NCI-H226 (cell line): ENCODE measurements around the gene ROMO1.
"Not testable (repeated sequence)": the region's sequence is repeated elsewhere in the genome, so short reads cannot be mapped to it uniquely, and the experiment has no call there.

Experiments
- DNase-seq: peaks from one replicate; pipeline ENCODE4 v3.0.0-alpha.2; 2015

The ROMO1 gene

GRCh38 chr20:35713120-35713519 is 13.9 kb downstream of the ROMO1 start:
- not testable (repeated sequence) for DNase-seq

- no peak for DNase-seq
These were observed 14.9 kb downstream of the ROMO1 start for GRCh38 chr20:35714127-35714526.

GRCh38 chr20:35715652-35716051 is 16.4 kb downstream of the ROMO1 start:
- no peak for DNase-seq

GRCh38 chr20:35716330-35716729 is 17.1 kb downstream of the ROMO1 start:
- DNase-seq: no peak

GRCh38 chr20:35718321-35718720 is 19.1 kb downstream of the ROMO1 start:
- DNase-seq: not testable (repeated sequence)

GRCh38 chr20:35718972-35719635 is 19.9 kb downstream of the ROMO1 start:
- no peak for DNase-seq

- no peak for DNase-seq
These were observed 20.5 kb downstream of the ROMO1 start for GRCh38 chr20:35719717-35720116.

GRCh38 chr20:35720165-35721123 is 21.2 kb downstream of the ROMO1 start:
- no peak for DNase-seq

- DNase-seq: no peak
These were observed 22.0 kb downstream of the ROMO1 start for GRCh38 chr20:35721219-35721618.

- no peak for DNase-seq
These were observed 22.4 kb downstream of the ROMO1 start for GRCh38 chr20:35721621-35722020.

- DNase-seq: not testable (repeated sequence)
These were observed 24.1 kb downstream of the ROMO1 start for GRCh38 chr20:35723275-35723639.

GRCh38 chr20:35723652-35724320 is 24.6 kb downstream of the ROMO1 start:
- not testable (repeated sequence) for DNase-seq

- DNase-seq: no peak
These were observed 25.4 kb downstream of the ROMO1 start for GRCh38 chr20:35724321-35725230.

- no peak for DNase-seq
These were observed 27.9 kb downstream of the ROMO1 start for GRCh38 chr20:35726842-35727711.

GRCh38 chr20:35729283-35729807 is 30.1 kb downstream of the ROMO1 start:
- no peak for DNase-seq

- DNase-seq: no peak
These were observed 30.8 kb downstream of the ROMO1 start for GRCh38 chr20:35729836-35730582.

- DNase-seq: no peak
These were observed 31.6 kb downstream of the ROMO1 start for GRCh38 chr20:35730583-35731468.

GRCh38 chr20:35731469-35731788 is 32.2 kb downstream of the ROMO1 start:
- DNase-seq: no peak

GRCh38 chr20:35731862-35732643 is 32.8 kb downstream of the ROMO1 start:
- no peak for DNase-seq
